Astrocyte (in vitro differentiated cells and primary cell): Measurements from ENCODE around the gene PCDHGA1. TPM values are rescaled to one million over a fixed set of nuclear protein-coding genes. Genes with fewer than 3 reads are reported as not detected.

Experiments
- DNase-seq: peaks from one replicate; pipeline ENCODE4 v3.0.0-alpha.2; 2010; ENCODE audit warnings: low read depth
- FAIRE-seq: peaks from 2 replicates; lab custom pipeline; 2011; peaks lifted over from hg19 to GRCh38; lab: Jason Lieb, UNC
- H2AFZ ChIP-seq: 2 replicates; pipeline ENCODE4 v1.6.0; 2012; ENCODE audit warnings: low read depth, low read length, inconsistent platforms
- H3K27ac ChIP-seq: 2 replicates; pipeline ENCODE4 v1.5.1; 2011; ENCODE audit warnings: low read depth, low read length, inconsistent platforms
- H3K27me3 ChIP-seq: 2 replicates; pipeline ENCODE4 v1.6.0; 2011; ENCODE audit warnings: low read length, inconsistent platforms; ENCODE audit not compliant: insufficient read depth
- H3K36me3 ChIP-seq: 2 replicates; pipeline ENCODE4 v1.5.1; 2011; ENCODE audit warnings: low read length, inconsistent platforms; ENCODE audit not compliant: insufficient read depth
- H3K4me1 ChIP-seq: 2 replicates; pipeline ENCODE4 v1.5.1; 2011; ENCODE audit warnings: low read length, inconsistent platforms; ENCODE audit not compliant: insufficient read depth
- H3K4me2 ChIP-seq: 2 replicates; pipeline ENCODE4 v1.6.0; 2012; ENCODE audit warnings: low read length, inconsistent platforms
- H3K4me3 ChIP-seq: 2 replicates; pipeline ENCODE4 v1.5.1; 2011; ENCODE audit warnings: low read depth, mild to moderate bottlenecking, low read length, inconsistent platforms; ENCODE audit not compliant: insufficient read depth
- H3K79me2 ChIP-seq: 2 replicates; pipeline ENCODE4 v1.6.0; 2012; ENCODE audit warnings: mild to moderate bottlenecking, low read length, inconsistent platforms; ENCODE audit not compliant: insufficient read depth
- H3K9ac ChIP-seq: 2 replicates; pipeline ENCODE4 v1.6.0; 2012; ENCODE audit warnings: mild to moderate bottlenecking, low read length, inconsistent platforms
- H3K9me3 ChIP-seq: 2 replicates; pipeline ENCODE4 v1.5.1; 2012; ENCODE audit warnings: low read depth, mild to moderate bottlenecking, low read length, inconsistent platforms; ENCODE audit not compliant: insufficient read depth
- H4K20me1 ChIP-seq: 2 replicates; pipeline ENCODE4 v1.6.0; 2012; ENCODE audit warnings: low read length, inconsistent platforms; ENCODE audit not compliant: insufficient read depth
- H3K27ac Mint-ChIP-seq: one replicate; pipeline ENCODE4 v1.8.0; 2021; ENCODE audit warnings: mild to moderate bottlenecking, mixed read lengths; ENCODE audit not compliant: unreplicated experiment
- H3K27me3 Mint-ChIP-seq: one replicate; pipeline ENCODE4 v1.8.0; 2021; ENCODE audit warnings: low read depth, mixed read lengths; ENCODE audit not compliant: unreplicated experiment
- H3K36me3 Mint-ChIP-seq: one replicate; pipeline ENCODE4 v1.8.0; 2021; ENCODE audit warnings: low read depth, mixed read lengths; ENCODE audit not compliant: unreplicated experiment
- H3K4me1 Mint-ChIP-seq: one replicate; pipeline ENCODE4 v1.8.0; 2021; ENCODE audit warnings: low read depth, mixed read lengths; ENCODE audit not compliant: unreplicated experiment
- H3K4me3 Mint-ChIP-seq: one replicate; pipeline ENCODE4 v1.8.0; 2021; ENCODE audit warnings: mild to moderate bottlenecking, moderate library complexity, mixed read lengths; ENCODE audit not compliant: unreplicated experiment
- H3K9me3 Mint-ChIP-seq: one replicate; pipeline ENCODE4 v1.8.0; 2021; ENCODE audit warnings: mild to moderate bottlenecking, mixed read lengths; ENCODE audit not compliant: unreplicated experiment
- CTCF ChIP-seq: IDR thresholded peaks from 2 replicates; pipeline ENCODE4 v1.5.1; 2011; ENCODE audit warnings: low read depth, mild to moderate bottlenecking, inconsistent platforms, low read length, moderate library complexity; ENCODE audit not compliant: insufficient read depth
- EZH2 ChIP-seq: IDR thresholded peaks from 2 replicates; pipeline ENCODE4 v1.6.1; 2012; ENCODE audit warnings: mild to moderate bottlenecking, low read length, inconsistent platforms; ENCODE audit not compliant: insufficient read depth
- total RNA-seq: library from RNA; stranded (reverse); gene quantifications from 2 replicates; pipeline ENCODE4 v1.2.1, GENCODE V29; 2021

Gene PCDHGA1
- total RNA-seq, 1 donor from 2014 or later: 0.27 TPM

- no peaks in the 10 kb centered on the region for H3K9me3 ChIP-seq
- peak overlapping the region; percentile 84 for H3K9ac ChIP-seq
- peak overlapping the region; percentile 24 for H2AFZ ChIP-seq
- peaks cover 1% of the 10 kb centered on the region for H3K9me3 Mint-ChIP-seq
- FAIRE-seq (no peak), DNase-seq (peak; percentile 60)
- peak overlapping the region; percentile 93 for H3K27ac ChIP-seq
- H3K79me2 ChIP-seq: peaks cover 3% of the 10 kb centered on the region
- H3K4me1 Mint-ChIP-seq: peaks cover 59% of the 10 kb centered on the region
- no peaks in the 10 kb centered on the region for H4K20me1 ChIP-seq
- H3K36me3 ChIP-seq: peaks cover 20% of the 10 kb centered on the region
- peaks cover 10% of the 10 kb centered on the region for H3K36me3 Mint-ChIP-seq
- TF ChIP-seq CTCF (no peak), EZH2 (no peak)
- H3K27me3 Mint-ChIP-seq: no peaks in the 10 kb centered on the region
- H3K4me2 ChIP-seq: peak overlapping the region; percentile 90
- peak overlapping the region; percentile 48 for H3K4me3 ChIP-seq
- no peaks in the 10 kb centered on the region for H3K27me3 ChIP-seq
- peaks cover 54% of the 10 kb centered on the region for H3K4me1 ChIP-seq
- peak overlapping the region; percentile 67 for H3K4me3 Mint-ChIP-seq
- peak overlapping the region; percentile 85 for H3K27ac Mint-ChIP-seq
These were observed 182.8 kb downstream of the PCDHGA1 start for GRCh38 chr5:141512911-141513626.

GRCh38 chr5:141513627-141514329 is 183.5 kb downstream of the PCDHGA1 start:
- Mint-ChIP-seq H3K27ac (peak overlapping the region; percentile 85), H3K9me3 (peaks cover 1% of the 10 kb centered on the region), H3K27me3 (no peaks in the 10 kb centered on the region), H3K36me3 (peaks cover 14% of the 10 kb centered on the region), H3K4me3 (peak overlapping the region; percentile 67), H3K4me1 (peaks cover 59% of the 10 kb centered on the region)
- H3K4me3 ChIP-seq: peak overlapping the region; percentile 48
- H3K4me1 ChIP-seq: peaks cover 48% of the 10 kb centered on the region
- H3K9ac ChIP-seq: peak overlapping the region; percentile 84
- H3K27me3 ChIP-seq: no peaks in the 10 kb centered on the region
- H3K36me3 ChIP-seq: peaks cover 21% of the 10 kb centered on the region
- H4K20me1 ChIP-seq: no peaks in the 10 kb centered on the region
- DNase-seq (peak; percentile 88), FAIRE-seq (no peak)
- TF ChIP-seq EZH2: no peak
- TF ChIP-seq CTCF: no peak
- peak overlapping the region; percentile 90 for H3K4me2 ChIP-seq
- peaks cover 3% of the 10 kb centered on the region for H3K79me2 ChIP-seq
- H2AFZ ChIP-seq: peak overlapping the region; percentile 24
- H3K27ac ChIP-seq: peak overlapping the region; percentile 93
- H3K9me3 ChIP-seq: no peaks in the 10 kb centered on the region
